HepG2 (cell line): Measurements from ENCODE around the gene CLIC1. TPM values are rescaled to one million over a fixed set of nuclear protein-coding genes. Genes with fewer than 3 reads are reported as not detected.
A peak's percentile ranks its signal among the peaks of the same experiment; 100 is the strongest.

Experiments
- BRCA1 ChIP-seq: sonication (generic); formaldehyde crosslinking; IDR thresholded peaks from 2 replicates; pipeline ENCODE4 v1.4.0; 2020; ENCODE audit warnings: missing genetic modification reagents
- CEBPB ChIP-seq: IDR thresholded peaks from 2 replicates; pipeline ENCODE4 v1.6.1; 2011; ENCODE audit warnings: low read depth, low read length, improper control_type of control experiment, borderline replicate concordance
- DNMT1 ChIP-seq: sonication (generic); formaldehyde crosslinking; IDR thresholded peaks from 2 replicates; pipeline ENCODE4 v1.5.1; 2020; ENCODE audit warnings: mild to moderate bottlenecking, missing genetic modification reagents
- HDAC6 ChIP-seq: fragments of 200-600 bp; sonication (generic); IDR thresholded peaks from 2 replicates; pipeline ENCODE4 v1.7.0; 2017; ENCODE audit warnings: mild to moderate bottlenecking, antibody characterized with exemption, low read length, low read depth
- HNRNPL ChIP-seq: fragments of 200-400 bp; formaldehyde crosslinking; IDR thresholded peaks from 2 replicates; pipeline ENCODE4 v1.6.1; 2017; ENCODE audit warnings: mild to moderate bottlenecking, low read depth, low read length
- MEF2D ChIP-seq: sonication (generic); formaldehyde crosslinking; IDR thresholded peaks from 2 replicates; pipeline ENCODE4 v1.5.1; 2020; ENCODE audit warnings: mild to moderate bottlenecking, missing genetic modification reagents
- NFKB2 ChIP-seq: sonication (generic); formaldehyde crosslinking; IDR thresholded peaks from 2 replicates; pipeline ENCODE4 v1.4.0; 2020; ENCODE audit warnings: missing genetic modification reagents, borderline replicate concordance
- ONECUT2 ChIP-seq: sonication (generic); formaldehyde crosslinking; IDR thresholded peaks from 2 replicates; pipeline ENCODE4 v1.4.0; 2020; ENCODE audit warnings: missing genetic modification reagents
- PHB2 ChIP-seq: fragments of 450-650 bp; IDR thresholded peaks from 2 replicates; pipeline ENCODE4 v1.6.1; 2018; ENCODE audit not compliant: partially characterized antibody
- SMAD3 ChIP-seq: sonication (generic); formaldehyde crosslinking; IDR thresholded peaks from 2 replicates; pipeline ENCODE4 v1.4.0; 2020; ENCODE audit warnings: missing genetic modification reagents
- SP2 ChIP-seq: sonication (generic); formaldehyde crosslinking; IDR thresholded peaks from 2 replicates; pipeline ENCODE4 v1.5.1; 2020; ENCODE audit warnings: mild to moderate bottlenecking, missing genetic modification reagents
- TBX2 ChIP-seq: sonication (generic); formaldehyde crosslinking; IDR thresholded peaks from 2 replicates; pipeline ENCODE4 v1.5.0; 2020; ENCODE audit warnings: missing genetic modification reagents, mild to moderate bottlenecking, borderline replicate concordance
- ZBTB34 ChIP-seq: sonication (generic); formaldehyde crosslinking; IDR thresholded peaks from 2 replicates; pipeline ENCODE4 v1.8.0; 2022; ENCODE audit warnings: mild to moderate bottlenecking, missing genetic modification reagents
- ZFP37 ChIP-seq: sonication (generic); formaldehyde crosslinking; IDR thresholded peaks from 2 replicates; pipeline ENCODE4 v1.4.0; 2020; ENCODE audit warnings: missing genetic modification reagents, borderline replicate concordance
- ZKSCAN5 ChIP-seq: sonication (generic); formaldehyde crosslinking; IDR thresholded peaks from 2 replicates; pipeline ENCODE4 v1.5.1; 2020; ENCODE audit warnings: mild to moderate bottlenecking, missing genetic modification reagents
- ZNF160 ChIP-seq: sonication (generic); formaldehyde crosslinking; IDR thresholded peaks from 2 replicates; pipeline ENCODE4 v1.8.0; 2022; ENCODE audit warnings: mild to moderate bottlenecking, inconsistent platforms, missing genetic modification reagents
- ZNF224 ChIP-seq: sonication (generic); formaldehyde crosslinking; IDR thresholded peaks from 2 replicates; pipeline ENCODE4 v1.5.0; 2020; ENCODE audit warnings: mild to moderate bottlenecking, missing genetic modification reagents
- ZNF292 ChIP-seq: sonication (generic); formaldehyde crosslinking; IDR thresholded peaks from 2 replicates; pipeline ENCODE4 v1.8.1; 2022; ENCODE audit warnings: mild to moderate bottlenecking, low read depth, missing genetic modification reagents, borderline replicate concordance
- ZNF326 ChIP-seq: sonication (generic); formaldehyde crosslinking; IDR thresholded peaks from 2 replicates; pipeline ENCODE4 v1.4.0; 2020; ENCODE audit warnings: missing genetic modification reagents, borderline replicate concordance
- ZNF383 ChIP-seq: sonication (generic); formaldehyde crosslinking; IDR thresholded peaks from 2 replicates; pipeline ENCODE4 v1.4.0; 2020; ENCODE audit warnings: missing genetic modification reagents, mild to moderate bottlenecking, borderline replicate concordance
- ZNF460 ChIP-seq: sonication (generic); formaldehyde crosslinking; IDR thresholded peaks from 2 replicates; pipeline ENCODE4 v1.5.1; 2020; ENCODE audit warnings: missing genetic modification reagents, mild to moderate bottlenecking, borderline replicate concordance
- ZNF713 ChIP-seq: sonication (generic); formaldehyde crosslinking; IDR thresholded peaks from 2 replicates; pipeline ENCODE4 v1.4.0; 2020; ENCODE audit warnings: mild to moderate bottlenecking, missing genetic modification reagents
- ZNF777 ChIP-seq: sonication (generic); formaldehyde crosslinking; IDR thresholded peaks from 2 replicates; pipeline ENCODE4 v1.4.0; 2020; ENCODE audit warnings: missing genetic modification reagents
- ZNF841 ChIP-seq: sonication (generic); formaldehyde crosslinking; IDR thresholded peaks from 2 replicates; pipeline ENCODE4 v1.8.1; 2023; ENCODE audit warnings: missing genetic modification reagents, borderline replicate concordance
- polyA plus RNA-seq, 8 experiments: library from polyadenylated mRNA; depleted of rRNA in 3 of 8; stranded (reverse) in 7 of 8; unstranded in 1 of 8; fragments of >200 nt; fragmentation: Illumina TruSeq in 4 of 8; extraction: Trizol in 4 of 8; gene quantifications; 2 replicates each; pipeline versions ENCODE4 v1.2.1 to v1.2.3, GENCODE V29; 2011 to 2016; ENCODE audit warnings: low read depth in 4 of 8, missing spikeins in 1 of 8, mixed read lengths in 1 of 8; ENCODE audit not compliant: insufficient read depth in 1 of 8
- total RNA-seq, 5 experiments: library from RNA; depleted of rRNA; stranded (reverse); fragments of >200 nt; fragmentation: Illumina TruSeq; extraction: Trizol; gene quantifications; 2 replicates each; pipeline ENCODE4 v1.2.3, GENCODE V29; 2016; ENCODE audit warnings: low read depth in 1 of 5
- TF ChIP-seq, protein P1 (sequence below): sonication (generic); formaldehyde crosslinking; IDR thresholded peaks from 2 replicates; pipeline ENCODE4 v1.4.0; 2020; ENCODE audit warnings: mild to moderate bottlenecking, missing genetic modification reagents

Gene CLIC1
- total and polyA plus RNA-seq, 2 of the 13 experiments (the other 11 are each of a cell fraction or from before 2014, with no cell fraction given) = 602 to 891 TPM

DNA sequence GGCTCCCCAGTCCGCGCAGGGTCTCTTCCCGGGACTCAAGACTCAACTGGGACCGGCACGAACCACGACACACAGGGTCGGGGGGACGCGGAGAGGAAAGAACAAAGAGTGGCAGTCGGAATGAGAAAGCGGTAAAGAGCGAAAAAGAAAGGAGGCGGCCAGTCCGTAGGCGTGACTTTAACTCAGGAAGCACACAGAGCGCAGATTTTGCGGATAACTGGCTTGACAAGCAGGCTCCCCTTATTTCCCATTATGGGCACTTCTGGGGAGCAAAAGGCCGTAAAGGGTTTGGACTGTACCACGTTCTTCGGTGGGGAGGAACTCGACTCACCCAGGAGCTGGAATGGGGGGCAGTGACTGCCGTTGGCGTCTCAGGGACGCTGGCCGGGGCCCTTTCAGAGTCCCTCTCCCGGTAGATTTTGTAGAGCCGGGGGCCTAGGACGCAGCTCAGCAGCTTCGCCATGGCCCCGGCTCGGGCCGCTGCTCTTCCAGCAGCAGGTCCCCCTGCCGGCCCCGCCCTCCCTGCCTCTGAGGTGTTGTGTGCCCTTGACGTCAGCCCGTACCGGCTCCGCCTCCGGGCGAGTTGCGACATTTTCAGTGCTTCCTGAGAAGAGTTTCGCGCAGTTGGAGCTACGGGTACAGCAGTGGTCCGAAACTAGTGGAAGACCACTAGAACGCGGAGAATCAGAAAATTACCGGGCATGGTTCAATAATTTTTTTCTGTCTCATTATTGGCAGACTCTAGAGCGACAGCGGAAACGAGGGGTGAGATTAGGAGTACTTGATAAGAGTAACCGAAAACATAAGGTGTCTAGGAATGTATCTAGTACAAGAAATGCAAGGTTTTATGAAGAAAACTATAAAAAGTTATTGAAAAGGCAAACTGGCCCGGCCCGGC lies 33.3 kb downstream of the CLIC1 start, which contains the start of gene ABHD16A (continued):
- TF ChIP-seq ZFP37 (CRISPR knock-in tag) = peak; percentile 9; the same call in 1 of the 2 replicates
- TF ChIP-seq ZNF777 (CRISPR knock-in tag) = no peak
- TF ChIP-seq SP2 (CRISPR knock-in tag) = no peak
- TF ChIP-seq, protein P1, sequence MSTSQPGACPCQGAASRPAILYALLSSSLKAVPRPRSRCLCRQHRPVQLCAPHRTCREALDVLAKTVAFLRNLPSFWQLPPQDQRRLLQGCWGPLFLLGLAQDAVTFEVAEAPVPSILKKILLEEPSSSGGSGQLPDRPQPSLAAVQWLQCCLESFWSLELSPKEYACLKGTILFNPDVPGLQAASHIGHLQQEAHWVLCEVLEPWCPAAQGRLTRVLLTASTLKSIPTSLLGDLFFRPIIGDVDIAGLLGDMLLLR (CRISPR knock-in tag) = peak; percentile 14; the same call in 1 of the 2 replicates
- peak; percentile 47; the same call in 1 of the 2 replicates for TF ChIP-seq HNRNPL
- no peak for TF ChIP-seq HDAC6
- TF ChIP-seq CEBPB = peak; percentile 100
- no peak for TF ChIP-seq BRCA1 (CRISPR knock-in tag)
- TF ChIP-seq ZNF383 (CRISPR knock-in tag) = no peak
- TF ChIP-seq SMAD3 (CRISPR knock-in tag) = 0 out of 2 replicates have a peak, but pooled peaks have one; percentile 51
- TF ChIP-seq NFKB2 = peak; percentile 60; the same call in 1 of the 2 replicates
- 0 out of 2 replicates have a peak, but pooled peaks have one; percentile 50 for TF ChIP-seq ZNF713 (CRISPR knock-in tag)
- peak; percentile 98 for TF ChIP-seq TBX2
- TF ChIP-seq ONECUT2 (CRISPR knock-in tag) = 0 out of 2 replicates have a peak, but pooled peaks have one; percentile 13
- no peak; the same call in 1 of the 2 replicates for TF ChIP-seq MEF2D (CRISPR knock-in tag)
- TF ChIP-seq ZKSCAN5 (CRISPR knock-in tag) = no peak
- TF ChIP-seq ZBTB34 (CRISPR knock-in tag) = 0 out of 2 replicates have a peak, but pooled peaks have one; percentile 66
- TF ChIP-seq ZNF292 (CRISPR knock-in tag) = peak; percentile 66; the same call in 1 of the 2 replicates
- no peak for TF ChIP-seq ZNF160 (CRISPR knock-in tag)
- TF ChIP-seq PHB2 = no peak
- TF ChIP-seq ZNF841 (CRISPR knock-in tag) = no peak
- TF ChIP-seq ZNF326 (CRISPR knock-in tag) = no peak
- TF ChIP-seq ZNF460 (CRISPR knock-in tag) = no peak; the same call in 1 of the 2 replicates
- TF ChIP-seq ZNF224 (CRISPR knock-in tag) = no peak
- TF ChIP-seq DNMT1 (CRISPR knock-in tag) = no peak
